ENCODE measurements around the gene TXNDC11.

Gene TXNDC11

DNA sequence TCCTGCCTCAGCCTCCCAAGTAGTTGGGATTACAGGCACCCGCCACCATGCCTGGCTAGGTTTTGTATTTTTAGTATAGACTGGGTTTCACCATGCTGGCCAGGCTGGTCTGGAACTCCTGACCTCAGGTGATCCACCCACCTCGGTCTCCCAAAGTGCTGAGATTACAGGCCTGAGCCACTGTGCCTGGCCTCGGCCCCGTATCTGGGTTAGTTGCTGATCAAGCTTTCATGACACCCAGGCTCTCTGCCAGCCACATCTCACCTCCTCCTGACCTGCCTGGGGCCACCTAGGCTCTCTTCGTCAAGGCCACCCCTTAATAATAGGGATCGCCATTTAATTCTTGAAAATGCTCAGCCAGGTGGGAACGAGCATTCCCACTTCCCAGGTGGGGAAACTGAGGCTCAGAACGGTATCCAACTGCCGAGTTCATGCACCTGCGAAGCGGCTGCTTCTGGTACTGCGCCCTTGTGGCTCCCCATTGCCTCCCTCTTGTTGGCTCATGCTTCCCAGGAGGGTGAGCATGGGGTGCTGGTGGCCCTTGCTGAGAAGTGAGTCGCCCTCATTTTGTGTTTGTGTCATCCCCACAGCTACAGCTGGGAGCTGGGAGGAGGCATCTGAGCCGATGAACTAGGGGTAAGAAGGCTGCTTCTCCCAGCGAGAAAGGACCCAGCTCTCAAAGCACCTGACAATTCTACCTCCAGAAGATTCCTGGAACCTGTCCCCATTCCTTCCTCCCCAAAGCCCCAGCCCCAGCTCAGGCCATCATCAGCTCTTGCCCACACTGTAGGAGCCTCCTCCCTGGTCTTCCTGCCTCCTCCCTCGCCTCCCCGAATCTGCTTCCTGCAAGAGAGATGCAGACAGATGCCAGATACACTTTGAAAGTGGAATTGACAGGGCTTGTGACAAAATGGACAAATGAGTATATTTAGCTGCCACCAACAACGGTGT, 91.7 kb downstream of the TXNDC11 start:
- Histone ChIP-seq H3K27ac (no peak overlapping the region), H3K9me3 (ENCODE audit: severe bottlenecking) (no peaks in the 10 kb centered on the region), H3K36me3 (no peaks in the 10 kb centered on the region), H3K4me3 (ENCODE audit: low read depth, low read length) (no peak overlapping the region), H3K27me3 (ENCODE audit: insufficient read depth, low read depth, severe bottlenecking) (no peaks in the 10 kb centered on the region)
- DNase-seq, result no peak
- TF ChIP-seq, protein P1, sequence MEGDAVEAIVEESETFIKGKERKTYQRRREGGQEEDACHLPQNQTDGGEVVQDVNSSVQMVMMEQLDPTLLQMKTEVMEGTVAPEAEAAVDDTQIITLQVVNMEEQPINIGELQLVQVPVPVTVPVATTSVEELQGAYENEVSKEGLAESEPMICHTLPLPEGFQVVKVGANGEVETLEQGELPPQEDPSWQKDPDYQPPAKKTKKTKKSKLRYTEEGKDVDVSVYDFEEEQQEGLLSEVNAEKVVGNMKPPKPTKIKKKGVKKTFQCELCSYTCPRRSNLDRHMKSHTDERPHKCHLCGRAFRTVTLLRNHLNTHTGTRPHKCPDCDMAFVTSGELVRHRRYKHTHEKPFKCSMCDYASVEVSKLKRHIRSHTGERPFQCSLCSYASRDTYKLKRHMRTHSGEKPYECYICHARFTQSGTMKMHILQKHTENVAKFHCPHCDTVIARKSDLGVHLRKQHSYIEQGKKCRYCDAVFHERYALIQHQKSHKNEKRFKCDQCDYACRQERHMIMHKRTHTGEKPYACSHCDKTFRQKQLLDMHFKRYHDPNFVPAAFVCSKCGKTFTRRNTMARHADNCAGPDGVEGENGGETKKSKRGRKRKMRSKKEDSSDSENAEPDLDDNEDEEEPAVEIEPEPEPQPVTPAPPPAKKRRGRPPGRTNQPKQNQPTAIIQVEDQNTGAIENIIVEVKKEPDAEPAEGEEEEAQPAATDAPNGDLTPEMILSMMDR (IDR thresholded peaks at IDR 0.05; ENCODE audit: low read depth, low read length), result no peak

DNA sequence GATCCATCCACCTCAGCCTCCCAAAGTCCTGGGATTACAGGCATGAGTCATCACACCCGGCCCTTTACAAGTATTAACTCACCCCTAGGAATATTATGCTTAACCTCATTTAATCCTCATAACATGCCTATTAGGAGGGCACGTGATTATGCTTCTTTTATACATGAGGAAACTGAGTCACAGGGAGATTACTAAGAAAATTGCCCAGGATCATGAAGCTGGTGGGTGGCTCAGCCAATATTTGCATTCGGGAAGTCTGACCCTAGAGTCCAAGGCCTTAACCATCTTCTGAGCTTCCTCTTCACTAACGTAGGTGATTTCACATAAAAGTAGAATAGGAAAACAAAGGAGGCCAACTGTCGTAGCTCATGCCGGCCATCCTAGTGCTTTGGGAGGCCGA, 93.4 kb downstream of the TXNDC11 start:
- DNase-seq, result no peak
- H3K36me3 ChIP-seq, result no peaks in the 10 kb centered on the region

DNA sequence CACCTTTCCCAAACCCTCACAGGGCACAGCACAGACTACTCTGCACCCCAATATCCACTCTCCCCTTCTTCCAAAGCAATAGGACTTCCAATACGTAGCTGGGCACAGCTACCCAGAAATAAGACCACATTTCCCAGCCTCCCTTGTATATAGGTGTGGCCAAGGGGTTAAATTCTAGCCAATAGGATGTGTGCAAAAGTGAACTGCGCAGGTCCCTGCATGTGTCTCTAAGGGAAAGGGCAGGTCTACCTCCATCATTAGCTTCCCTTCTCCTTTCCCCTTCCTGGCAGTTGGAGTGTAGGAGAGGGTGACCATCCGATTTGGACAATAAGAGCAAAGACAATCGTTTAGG, 99.9 kb downstream of the TXNDC11 start:
- Histone ChIP-seq H3K9me3 (ENCODE audit: severe bottlenecking) (no peaks in the 10 kb centered on the region), H3K27me3 (ENCODE audit: insufficient read depth, low read depth, severe bottlenecking) (no peaks in the 10 kb centered on the region), H3K36me3 (no peaks in the 10 kb centered on the region), H3K4me3 (ENCODE audit: low read depth, low read length) (no peak overlapping the region), H3K27ac (no peak overlapping the region)
- DNase-seq, result no peak
- TF ChIP-seq, protein P1 (IDR thresholded peaks at IDR 0.05; ENCODE audit: low read depth, low read length), result no peak

More for the DNA sequence above, 93.4 kb downstream of the TXNDC11 start:
- no peaks in the 10 kb centered on the region for H3K9me3 ChIP-seq (ENCODE audit: severe bottlenecking)
- H3K27ac ChIP-seq, result no peak overlapping the region
- TF ChIP-seq, protein P1 (IDR thresholded peaks at IDR 0.05; ENCODE audit: low read depth, low read length), result no peak
- no peaks in the 10 kb centered on the region for H3K27me3 ChIP-seq (ENCODE audit: insufficient read depth, low read depth, severe bottlenecking)
- no peak overlapping the region for H3K4me3 ChIP-seq (ENCODE audit: low read depth, low read length)

DNA sequence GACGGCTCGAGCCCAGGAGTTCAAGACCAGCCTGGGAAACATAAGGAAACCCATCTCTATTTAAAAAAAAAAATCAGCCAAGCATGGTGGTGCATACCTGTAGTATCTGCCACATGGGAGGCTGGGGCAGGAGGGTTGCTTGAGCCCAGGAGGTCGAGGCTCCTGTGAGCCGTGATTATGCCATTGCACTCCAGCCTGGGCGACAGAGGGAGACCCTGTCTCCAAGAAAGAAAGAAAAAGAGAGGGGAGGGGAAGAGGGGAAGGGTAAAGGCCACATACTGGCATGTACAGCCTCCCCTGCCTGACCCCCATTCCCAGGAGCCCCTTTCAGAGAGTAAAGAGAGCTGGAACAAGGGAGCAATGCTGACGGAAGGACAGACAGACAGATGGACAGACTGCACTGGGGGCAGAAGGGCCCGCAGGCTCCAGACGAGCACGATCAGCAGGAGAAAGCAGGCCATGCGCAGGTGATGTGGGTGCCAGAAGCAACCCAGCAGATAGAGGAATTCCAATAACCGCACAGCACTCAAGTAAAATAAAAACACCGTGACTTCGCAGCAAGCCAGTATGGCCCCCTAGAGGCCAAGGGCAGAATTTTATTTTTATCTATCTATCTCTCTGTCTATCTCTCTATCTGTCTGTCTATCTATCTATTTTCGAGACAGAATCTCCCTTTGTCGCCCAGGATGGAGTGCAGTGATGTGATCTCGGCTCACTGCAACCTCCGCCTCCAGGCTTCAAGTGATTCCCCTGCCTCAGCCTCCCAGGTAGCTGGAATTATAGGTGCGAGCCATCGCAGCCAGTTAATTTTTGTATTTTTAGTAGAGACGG, 101.5 kb downstream of the TXNDC11 start:
- H3K27me3 ChIP-seq (ENCODE audit: insufficient read depth, low read depth, severe bottlenecking), result no peaks in the 10 kb centered on the region
- DNase-seq, result no peak
- H3K4me3 ChIP-seq (ENCODE audit: low read depth, low read length), result no peak overlapping the region
- H3K36me3 ChIP-seq, result no peaks in the 10 kb centered on the region
- no peaks in the 10 kb centered on the region for H3K9me3 ChIP-seq (ENCODE audit: severe bottlenecking)
- TF ChIP-seq, protein P1 (IDR thresholded peaks at IDR 0.05; ENCODE audit: low read depth, low read length), result peak; percentile 64
- H3K27ac ChIP-seq, result no peak overlapping the region

DNA sequence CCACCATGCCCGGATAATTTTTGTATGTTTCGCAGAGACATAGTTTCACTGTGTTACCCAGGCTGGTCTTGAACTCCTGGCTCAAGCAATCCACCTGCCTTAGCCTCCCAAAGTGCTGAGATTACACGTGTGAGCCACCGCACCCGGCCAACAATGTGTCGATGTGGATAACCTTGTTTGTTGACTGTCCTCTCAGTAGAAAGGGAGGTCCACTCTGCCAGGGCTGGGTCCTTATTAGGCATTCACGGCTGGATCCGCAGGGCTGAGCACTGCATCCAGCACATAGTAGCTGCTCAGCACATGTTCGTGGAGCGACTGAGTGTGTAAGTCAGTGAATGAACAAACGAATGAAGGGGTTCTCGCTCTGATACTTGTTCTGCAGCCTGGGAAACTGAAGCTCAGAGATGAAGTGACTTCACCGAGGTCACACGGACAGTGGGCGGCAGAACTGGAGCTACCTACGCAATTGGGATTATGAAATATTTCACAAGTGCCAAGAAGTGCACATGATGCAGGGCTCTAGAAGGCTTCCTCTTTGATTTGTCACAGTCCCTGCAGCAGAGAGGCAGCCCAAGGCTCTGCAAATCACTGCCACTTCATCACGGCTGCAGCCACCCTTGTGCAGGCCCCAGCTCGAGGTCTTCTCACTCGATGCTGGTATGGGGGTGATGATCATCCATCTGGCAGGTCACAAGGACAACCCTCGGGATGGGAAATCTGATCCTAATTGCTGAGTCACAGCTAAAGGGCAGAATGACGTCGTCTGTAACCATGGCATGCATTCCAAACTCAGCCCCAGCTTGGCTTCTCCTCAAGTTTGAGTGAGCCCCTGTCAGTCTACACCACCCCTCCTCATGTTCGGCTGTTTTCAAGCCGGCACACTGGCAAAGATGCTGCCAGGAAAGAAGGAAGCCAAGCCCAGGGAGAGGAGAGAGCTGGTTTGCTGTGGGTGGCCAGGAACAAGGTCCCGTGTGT, 102.4 kb downstream of the TXNDC11 start:
- Histone ChIP-seq H3K27me3 (ENCODE audit: insufficient read depth, low read depth, severe bottlenecking) (no peaks in the 10 kb centered on the region), H3K4me3 (ENCODE audit: low read depth, low read length) (no peak overlapping the region), H3K27ac (no peak overlapping the region), H3K36me3 (no peaks in the 10 kb centered on the region), H3K9me3 (ENCODE audit: severe bottlenecking) (no peaks in the 10 kb centered on the region)
- TF ChIP-seq, protein P1 (IDR thresholded peaks at IDR 0.05; ENCODE audit: low read depth, low read length), result no peak
- peak; percentile 32 for DNase-seq

Data from WERI-Rb-1 (cell line).